Panc1 (cell line): ENCODE measurements around the gene NOVA1.

Source experiments
- CTCF ChIP-seq: fragments of 450-650 bp; IDR thresholded peaks from 2 replicates; pipeline ENCODE4 v1.5.1; 2017; ENCODE audit warnings: mild to moderate bottlenecking
- POLR2AphosphoS5 ChIP-seq: IDR thresholded peaks from 2 replicates; pipeline ENCODE4 v1.6.1; 2012; ENCODE audit warnings: mild to moderate bottlenecking, low read depth, low read length, moderate library complexity

- no peak for TF ChIP-seq POLR2AphosphoS5
- TF ChIP-seq CTCF, result no peak
Observed at GRCh38 chr14:26599291-26599690, 1.5 kb upstream of the NOVA1 start.
